Mucosa of stomach (tissue), 1 donor: ENCODE data around the gene MS4A14.

ENCODE experiments used
- H3K27me3 ChIP-seq: one replicate; pipeline ENCODE4 v1.7.0; 2013; ENCODE audit warnings: mild to moderate bottlenecking, low read length; ENCODE audit not compliant: control insufficient read depth, insufficient read depth
- H3K36me3 ChIP-seq: one replicate; pipeline ENCODE4 v1.7.0; 2013; ENCODE audit warnings: low read length; ENCODE audit not compliant: control insufficient read depth, insufficient read depth
- H3K4me1 ChIP-seq: one replicate; pipeline ENCODE4 v1.7.0; 2013; ENCODE audit warnings: mild to moderate bottlenecking, low read length; ENCODE audit not compliant: control insufficient read depth, insufficient read depth
- H3K4me3 ChIP-seq: one replicate; pipeline ENCODE4 v1.7.0; 2013; ENCODE audit warnings: low read length
- H3K9ac ChIP-seq: one replicate; pipeline ENCODE4 v1.7.0; 2013; ENCODE audit warnings: mild to moderate bottlenecking, low read length, moderate library complexity
- H3K9me3 ChIP-seq: one replicate; pipeline ENCODE4 v1.7.0; 2013; ENCODE audit warnings: mild to moderate bottlenecking, low read length, moderate library complexity; ENCODE audit not compliant: control insufficient read depth
- donor health status: Pancreatic carcinoma.

The MS4A14 gene

GRCh38 chr11:60455531-60456042 lies 59.3 kb downstream of the MS4A14 start, which contains the start of gene MS4A1:
Gene MS4A1 (plus strand): TSS chr11:60455847. CDS start chr11:60462375, 6,528 bp downstream.
- no peaks in the 10 kb centered on the region for H3K9me3 ChIP-seq
- H3K9ac ChIP-seq, result no peak within 1 kb of the TSS
- H3K27me3 ChIP-seq, result no peaks in the 10 kb centered on the region
- H3K36me3 ChIP-seq, result no peaks in the 10 kb centered on the region
- H3K4me1 ChIP-seq, result no peaks in the 10 kb centered on the region
- H3K4me3 ChIP-seq, result no peak within 1 kb of the TSS

GRCh38 chr11:60457576-60457975 lies 61.3 kb downstream of the MS4A14 start:
- H3K36me3 ChIP-seq, result no peaks in the 10 kb centered on the region
- H3K9me3 ChIP-seq, result no peaks in the 10 kb centered on the region
- no peaks in the 10 kb centered on the region for H3K27me3 ChIP-seq
- no peaks in the 10 kb centered on the region for H3K4me1 ChIP-seq
- no peak overlapping the region for H3K4me3 ChIP-seq
- no peak overlapping the region for H3K9ac ChIP-seq

GRCh38 chr11:60459345-60459744 lies 63.1 kb downstream of the MS4A14 start:
- Histone ChIP-seq H3K27me3 (no peaks in the 10 kb centered on the region), H3K4me3 (no peak overlapping the region), H3K4me1 (no peaks in the 10 kb centered on the region), H3K9me3 (no peaks in the 10 kb centered on the region), H3K36me3 (no peaks in the 10 kb centered on the region), H3K9ac (no peak overlapping the region)
